ENCODE results near the gene PPP1R17.

The PPP1R17 gene

DNA sequence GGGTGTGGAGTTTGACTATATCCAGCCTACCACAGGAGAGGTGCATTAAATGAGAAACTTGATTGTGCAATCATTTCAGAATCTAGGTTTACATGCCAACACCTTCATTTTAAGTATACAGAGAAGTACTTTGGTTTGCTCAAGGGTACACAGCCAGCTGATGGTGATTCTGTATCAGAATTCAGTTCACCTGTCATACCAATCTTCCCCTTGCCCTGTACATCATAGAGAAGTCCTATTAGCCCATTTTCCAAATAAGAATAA is 35.0 kb upstream of the PPP1R17 start:
- DNase-seq (ENCODE audit: low spot score): no peak
- no peaks in the 10 kb centered on the region for H3K27me3 ChIP-seq (ENCODE audit: control insufficient read depth in 3 of 3, insufficient read depth in 3 of 3, low read depth in 1 of 3, low read length in 3 of 3)
- no peak overlapping the region for H4K8ac ChIP-seq (ENCODE audit: low read depth, low read length)
- no peak overlapping the region for H3K4ac ChIP-seq (ENCODE audit: low read length)
- no peaks in the 10 kb centered on the region for H3K36me3 ChIP-seq (replicated peaks in 1 of 2; ENCODE audit: control insufficient read depth in 2 of 2, insufficient read depth in 2 of 2, low read length in 2 of 2)
- H3K9me3 ChIP-seq (replicated peaks in 1 of 2; ENCODE audit: control insufficient read depth in 2 of 2, insufficient read depth in 1 of 2, low read depth in 1 of 2, low read length in 2 of 2): no peaks in the 10 kb centered on the region
- H3K23ac ChIP-seq (ENCODE audit: low read depth, low read length, poor library complexity): no peak overlapping the region
- no peak overlapping the region for H2BK120ac ChIP-seq (ENCODE audit: low read depth, low read length)
- no peak overlapping the region for H3K4me2 ChIP-seq (ENCODE audit: insufficient read depth, low read length, poor library complexity, severe bottlenecking)
- no peak overlapping the region for H2BK15ac ChIP-seq (ENCODE audit: low read length)
- H3K9ac ChIP-seq (ENCODE audit: low read depth, low read length, poor library complexity): no peak overlapping the region
- H2BK5ac ChIP-seq (ENCODE audit: low read length): no peak overlapping the region
- peaks cover 0 to 4% of the 10 kb centered on the region in 2 donors for H3K4me1 ChIP-seq (ENCODE audit: control insufficient read depth in 2 of 2, insufficient read depth in 1 of 2, low read depth in 1 of 2, low read length in 2 of 2)
- no peak overlapping the region for H3K18ac ChIP-seq (ENCODE audit: low read length)
- no peak overlapping the region for H3K4me3 ChIP-seq (ENCODE audit: low read length in 2 of 2)
- H3K79me1 ChIP-seq (ENCODE audit: low read depth, low read length): no peaks in the 10 kb centered on the region
- no peak overlapping the region for H4K91ac ChIP-seq (ENCODE audit: low read depth, low read length, poor library complexity)
- H2BK12ac ChIP-seq (ENCODE audit: low read length): no peak overlapping the region
- H3K14ac ChIP-seq (ENCODE audit: low read length): no peak overlapping the region
- no peak overlapping the region for H3K27ac ChIP-seq (replicated peaks; ENCODE audit: low read length)
- H2AFZ ChIP-seq (ENCODE audit: low read length): no peak overlapping the region
- H2AK5ac ChIP-seq (ENCODE audit: low read depth, low read length): no peak overlapping the region

- Histone ChIP-seq H3K14ac (ENCODE audit: low read length) (no peak overlapping the region), H2BK12ac (ENCODE audit: low read length) (no peak overlapping the region), H3K23ac (ENCODE audit: low read depth, low read length, poor library complexity) (no peak overlapping the region), H3K36me3 (replicated peaks in 1 of 2; ENCODE audit: control insufficient read depth in 2 of 2, insufficient read depth in 2 of 2, low read length in 2 of 2) (no peaks in the 10 kb centered on the region), H2BK120ac (ENCODE audit: low read depth, low read length) (no peak overlapping the region), H4K91ac (ENCODE audit: low read depth, low read length, poor library complexity) (no peak overlapping the region), H3K4me1 (ENCODE audit: control insufficient read depth in 2 of 2, insufficient read depth in 1 of 2, low read depth in 1 of 2, low read length in 2 of 2) (no peaks in the 10 kb centered on the region), H2AFZ (ENCODE audit: low read length) (no peak overlapping the region), H4K8ac (ENCODE audit: low read depth, low read length) (no peak overlapping the region), H3K27me3 (ENCODE audit: control insufficient read depth in 3 of 3, insufficient read depth in 3 of 3, low read depth in 1 of 3, low read length in 3 of 3) (no peaks in the 10 kb centered on the region), H3K79me1 (ENCODE audit: low read depth, low read length) (no peaks in the 10 kb centered on the region), H2BK15ac (ENCODE audit: low read length) (no peak overlapping the region), H3K27ac (replicated peaks; ENCODE audit: low read length) (no peak overlapping the region), H3K4me3 (ENCODE audit: low read length in 2 of 2) (no peak overlapping the region), H2BK5ac (ENCODE audit: low read length) (no peak overlapping the region), H3K18ac (ENCODE audit: low read length) (no peak overlapping the region), H3K9me3 (replicated peaks in 1 of 2; ENCODE audit: control insufficient read depth in 2 of 2, insufficient read depth in 1 of 2, low read depth in 1 of 2, low read length in 2 of 2) (no peaks in the 10 kb centered on the region), H3K4ac (ENCODE audit: low read length) (no peak overlapping the region), H3K9ac (ENCODE audit: low read depth, low read length, poor library complexity) (no peak overlapping the region), H3K4me2 (ENCODE audit: insufficient read depth, low read length, poor library complexity, severe bottlenecking) (no peak overlapping the region), H2AK5ac (ENCODE audit: low read depth, low read length) (no peak overlapping the region)
- WGBS, 2 donors (ENCODE audit: extremely low coverage in 2 of 2, insufficient read length in 2 of 2, insufficient replicate concordance in 1 of 2): no CpG with 5 or more reads among the region's 5 CpGs
- DNase-seq (ENCODE audit: low spot score): no peak
Observed at GRCh38 chr7:31663072-31663471, 23.9 kb upstream of the PPP1R17 start.

DNA sequence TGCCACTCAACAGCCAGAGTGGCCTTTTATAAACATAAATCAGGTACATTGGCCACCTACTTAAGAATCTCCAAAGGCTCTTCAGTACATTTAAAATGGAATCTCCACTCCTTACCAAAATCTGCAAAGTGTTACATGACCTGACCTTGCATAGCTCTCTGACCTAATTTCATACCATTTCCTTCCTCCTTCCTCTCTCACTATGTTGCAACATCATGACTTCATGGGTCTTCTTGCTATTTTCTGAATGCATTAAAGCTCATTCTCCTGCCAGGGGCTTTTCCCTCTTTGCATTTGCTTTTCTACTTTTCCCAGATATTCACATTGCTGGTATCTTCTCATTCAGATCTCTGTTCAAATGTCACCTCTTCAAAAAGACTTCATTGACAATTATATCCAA is 22.1 kb upstream of the PPP1R17 start:
- no peak overlapping the region for H2BK5ac ChIP-seq (ENCODE audit: low read length)
- H3K79me1 ChIP-seq (ENCODE audit: low read depth, low read length): no peaks in the 10 kb centered on the region
- H2AFZ ChIP-seq (ENCODE audit: low read length): no peak overlapping the region
- no peak overlapping the region for H4K8ac ChIP-seq (ENCODE audit: low read depth, low read length)
- H3K36me3 ChIP-seq (replicated peaks in 1 of 2; ENCODE audit: control insufficient read depth in 2 of 2, insufficient read depth in 2 of 2, low read length in 2 of 2): no peaks in the 10 kb centered on the region
- H4K91ac ChIP-seq (ENCODE audit: low read depth, low read length, poor library complexity): no peak overlapping the region
- no peak overlapping the region for H3K18ac ChIP-seq (ENCODE audit: low read length)
- no peaks in the 10 kb centered on the region for H3K9me3 ChIP-seq (replicated peaks in 1 of 2; ENCODE audit: control insufficient read depth in 2 of 2, insufficient read depth in 1 of 2, low read depth in 1 of 2, low read length in 2 of 2)
- H3K27me3 ChIP-seq (ENCODE audit: control insufficient read depth in 3 of 3, insufficient read depth in 3 of 3, low read depth in 1 of 3, low read length in 3 of 3): no peaks in the 10 kb centered on the region
- no peak overlapping the region for H2AK5ac ChIP-seq (ENCODE audit: low read depth, low read length)
- H2BK15ac ChIP-seq (ENCODE audit: low read length): no peak overlapping the region
- H2BK12ac ChIP-seq (ENCODE audit: low read length): no peak overlapping the region
- H3K9ac ChIP-seq (ENCODE audit: low read depth, low read length, poor library complexity): no peak overlapping the region
- no peak overlapping the region for H3K14ac ChIP-seq (ENCODE audit: low read length)
- no peak overlapping the region for H3K23ac ChIP-seq (ENCODE audit: low read depth, low read length, poor library complexity)
- no peak for DNase-seq (ENCODE audit: low spot score)
- no peaks in the 10 kb centered on the region for H3K4me1 ChIP-seq (ENCODE audit: control insufficient read depth in 2 of 2, insufficient read depth in 1 of 2, low read depth in 1 of 2, low read length in 2 of 2)
- no peak overlapping the region for H3K4ac ChIP-seq (ENCODE audit: low read length)
- no peak overlapping the region for H2BK120ac ChIP-seq (ENCODE audit: low read depth, low read length)
- no peak overlapping the region for H3K4me3 ChIP-seq (ENCODE audit: low read length in 2 of 2)
- no peak overlapping the region for H3K4me2 ChIP-seq (ENCODE audit: insufficient read depth, low read length, poor library complexity, severe bottlenecking)
- no peak overlapping the region for H3K27ac ChIP-seq (replicated peaks; ENCODE audit: low read length)

GRCh38 chr7:31665546-31665945 is 21.5 kb upstream of the PPP1R17 start:
- H3K14ac ChIP-seq (ENCODE audit: low read length): no peak overlapping the region
- no peak overlapping the region for H2BK5ac ChIP-seq (ENCODE audit: low read length)
- no peak overlapping the region for H2AK5ac ChIP-seq (ENCODE audit: low read depth, low read length)
- H2BK15ac ChIP-seq (ENCODE audit: low read length): no peak overlapping the region
- no peak overlapping the region for H3K27ac ChIP-seq (replicated peaks; ENCODE audit: low read length)
- H3K36me3 ChIP-seq (replicated peaks in 1 of 2; ENCODE audit: control insufficient read depth in 2 of 2, insufficient read depth in 2 of 2, low read length in 2 of 2): no peaks in the 10 kb centered on the region
- no peak overlapping the region for H2AFZ ChIP-seq (ENCODE audit: low read length)
- no peak overlapping the region for H3K23ac ChIP-seq (ENCODE audit: low read depth, low read length, poor library complexity)
- H3K4me2 ChIP-seq (ENCODE audit: insufficient read depth, low read length, poor library complexity, severe bottlenecking): no peak overlapping the region
- H3K4me3 ChIP-seq (ENCODE audit: low read length in 2 of 2): no peak overlapping the region
- H3K4me1 ChIP-seq (ENCODE audit: control insufficient read depth in 2 of 2, insufficient read depth in 1 of 2, low read depth in 1 of 2, low read length in 2 of 2): no peaks in the 10 kb centered on the region
- no peak overlapping the region for H4K8ac ChIP-seq (ENCODE audit: low read depth, low read length)
- H3K9ac ChIP-seq (ENCODE audit: low read depth, low read length, poor library complexity): no peak overlapping the region
- no peaks in the 10 kb centered on the region for H3K9me3 ChIP-seq (replicated peaks in 1 of 2; ENCODE audit: control insufficient read depth in 2 of 2, insufficient read depth in 1 of 2, low read depth in 1 of 2, low read length in 2 of 2)
- no peak overlapping the region for H2BK12ac ChIP-seq (ENCODE audit: low read length)
- no peak for DNase-seq (ENCODE audit: low spot score)
- no peak overlapping the region for H3K18ac ChIP-seq (ENCODE audit: low read length)
- no peak overlapping the region for H3K4ac ChIP-seq (ENCODE audit: low read length)
- no peaks in the 10 kb centered on the region for H3K79me1 ChIP-seq (ENCODE audit: low read depth, low read length)
- H2BK120ac ChIP-seq (ENCODE audit: low read depth, low read length): no peak overlapping the region
- H4K91ac ChIP-seq (ENCODE audit: low read depth, low read length, poor library complexity): no peak overlapping the region
- no CpG with 5 or more reads among the region's 1 CpG for WGBS, 2 donors (ENCODE audit: extremely low coverage in 2 of 2, insufficient read length in 2 of 2, insufficient replicate concordance in 1 of 2)
- H3K27me3 ChIP-seq (ENCODE audit: control insufficient read depth in 3 of 3, insufficient read depth in 3 of 3, low read depth in 1 of 3, low read length in 3 of 3): no peaks in the 10 kb centered on the region

Measured in neuronal stem cell (in vitro differentiated cells).